K562 (cell line): Measurements from ENCODE around the gene ANXA2. TPM values are rescaled to one million over a fixed set of nuclear protein-coding genes. Genes with fewer than 3 reads are reported as not detected.

Source experiments
- ATAC-seq: fragments of 200-7000 bp; cut with Tn5 transposase; 3 replicates; pipeline ENCODE4 v1.9.1; 2020; ENCODE audit warnings: moderate library complexity
- BruUV-seq: library from RNA; stranded (reverse); fragments of 400-500 nt; replicated peaks from 2 replicates; lab custom pipeline; 2021; lab: Mats Ljungman, UMichigan
- CTCF ChIA-PET: fragments of 300-600 bp; formaldehyde crosslinking; extraction: SDS; loops from one replicate; lab custom pipeline; 2021; ENCODE audit warnings: low intra/inter-chr PET ratio; lab: Yijun Ruan, JAX
- POLR2A ChIA-PET: fragments of 300-600, 350-650 bp; sonication (Branson Sonifier 250); formaldehyde crosslinking; extraction: SDS; loops from one replicate; lab custom pipeline; 2021; ENCODE audit warnings: antibody characterized with exemption, inconsistent platforms; lab: Yijun Ruan, JAX
- DNase-seq, 4 experiments: peaks; one replicate each; pipeline versions ENCODE4 v3.0.0 to v3.0.0-alpha.2; 2011 to 2018; ENCODE audit warnings: low spot score in 3 of 4, mixed read lengths in 3 of 4; ENCODE audit errors: extremely low read depth in 1 of 4
- FAIRE-seq: peaks from 2 replicates; lab custom pipeline; 2011; peaks lifted over from hg19 to GRCh38; lab: Jason Lieb, UNC
- H2AFZ ChIP-seq: 2 replicates; pipeline ENCODE4 v1.6.0; 2011; ENCODE audit warnings: low read depth, low read length, control low read depth, inconsistent platforms
- H3K27ac ChIP-seq: fragments of 200-600 bp; 3 replicates; pipeline ENCODE4 v1.8.0; 2011; ENCODE audit warnings: low read depth, mild to moderate bottlenecking, control low read depth, inconsistent platforms, low read length, moderate library complexity, mixed read lengths; ENCODE audit errors: extremely low read depth
- H3K27me3 ChIP-seq, 2 experiments: fragments of 300-600 bp in 1 of 2; 2 replicates in 1 of 2; 3 replicates in 1 of 2; pipeline versions ENCODE4 v1.6.0 to v1.8.0; 2011; ENCODE audit warnings: inconsistent platforms in 2 of 2, low read length in 2 of 2, mild to moderate bottlenecking in 1 of 2, mixed read lengths in 1 of 2, moderate library complexity in 1 of 2; ENCODE audit not compliant: control insufficient read depth in 2 of 2, insufficient read depth in 2 of 2
- H3K36me3 ChIP-seq: fragments of 300-600 bp; 3 replicates; pipeline ENCODE4 v1.8.0; 2011; ENCODE audit warnings: mild to moderate bottlenecking, low read length, inconsistent platforms; ENCODE audit not compliant: control insufficient read depth, insufficient read depth
- H3K4me1 ChIP-seq, 2 experiments: fragments of 200-600 bp in 1 of 2; replicated peaks in 1 of 2; 2 replicates in 1 of 2; 3 replicates in 1 of 2; pipeline versions ENCODE4 v1.5.1 to v1.8.0; 2011; ENCODE audit warnings: inconsistent platforms in 2 of 2, low read length in 2 of 2, mild to moderate bottlenecking in 1 of 2, mixed read lengths in 1 of 2, moderate library complexity in 1 of 2; ENCODE audit not compliant: control insufficient read depth in 2 of 2, insufficient read depth in 2 of 2
- H3K4me2 ChIP-seq: 2 replicates; pipeline ENCODE4 v1.6.1; 2011; ENCODE audit warnings: low read length, control low read depth, inconsistent platforms, mixed read lengths; ENCODE audit not compliant: insufficient read depth
- H3K4me3 ChIP-seq: fragments of 200-600 bp; sonication (generic), shearing (Covaris generic); 2 replicates; pipeline ENCODE4 v1.5.1; 2016; ENCODE audit warnings: control low read depth, inconsistent platforms
- H3K79me2 ChIP-seq: fragments of 200-600 bp; 3 replicates; pipeline ENCODE4 v1.8.0; 2011; ENCODE audit warnings: low read length, inconsistent platforms; ENCODE audit not compliant: control insufficient read depth, insufficient read depth
- H3K9ac ChIP-seq, 2 experiments: 2 replicates each; pipeline versions ENCODE4 v1.6.0 to v1.6.1; 2011; ENCODE audit warnings: low read depth in 2 of 2, low read length in 2 of 2, control low read depth in 1 of 2, inconsistent platforms in 1 of 2, mild to moderate bottlenecking in 1 of 2, mixed read lengths in 1 of 2; ENCODE audit not compliant: insufficient read depth in 1 of 2
- H3K9me1 ChIP-seq: one replicate; pipeline ENCODE4 v1.6.0; 2011; ENCODE audit warnings: inconsistent platforms, mild to moderate bottlenecking, low read length, moderate library complexity; ENCODE audit not compliant: control insufficient read depth, insufficient read depth
- H3K9me3 ChIP-seq: replicated peaks from 2 replicates; pipeline ENCODE4 v1.5.1; 2011; ENCODE audit warnings: low read depth, low read length, inconsistent platforms; ENCODE audit not compliant: control insufficient read depth, insufficient read depth
- H4K20me1 ChIP-seq: replicated peaks from 2 replicates; pipeline ENCODE4 v1.6.1; 2011; ENCODE audit warnings: low read length, inconsistent platforms, mixed read lengths; ENCODE audit not compliant: control insufficient read depth, insufficient read depth
- BRCA1 ChIP-seq, 2 experiments: fragments of 450-650 bp in 1 of 2; sonication (generic) in 1 of 2; formaldehyde crosslinking in 1 of 2; IDR thresholded peaks; 2 replicates each; pipeline versions ENCODE4 v1.5.0 to v1.6.1; 2017 to 2020; ENCODE audit warnings: mild to moderate bottlenecking in 1 of 2, missing genetic modification reagents in 1 of 2
- HNRNPLL ChIP-seq: fragments of 200-400 bp; formaldehyde crosslinking; IDR thresholded peaks from 2 replicates; pipeline ENCODE4 v1.6.1; 2017; ENCODE audit warnings: low read length, low read depth, mild to moderate bottlenecking; ENCODE audit not compliant: poor library complexity, severe bottlenecking
- RBM14 ChIP-seq: fragments of 200-400 bp; formaldehyde crosslinking; IDR thresholded peaks from 2 replicates; pipeline ENCODE4 v1.6.1; 2018; ENCODE audit warnings: low read depth, mild to moderate bottlenecking, low read length, moderate library complexity, borderline replicate concordance; ENCODE audit not compliant: insufficient read depth
- YBX1 ChIP-seq: fragments of 450-650 bp; IDR thresholded peaks from 2 replicates; pipeline ENCODE4 v1.7.1; 2016; ENCODE audit warnings: mild to moderate bottlenecking
- ZNF431 ChIP-seq: sonication (generic); formaldehyde crosslinking; IDR thresholded peaks from 2 replicates; pipeline ENCODE4 v1.8.0; 2022; ENCODE audit warnings: mild to moderate bottlenecking, missing genetic modification reagents
- WGBS: fragments of 100-300 bp; shearing (Covaris generic); methylation state at CpG from one replicate; pipeline ENCODE4 v1.1.6; 2016; ENCODE audit warnings: low coverage, mixed read lengths; ENCODE audit not compliant: insufficient coverage; ENCODE audit errors: missing lambda C conversion rate; 5-methylcytosine and 5-hydroxymethylcytosine counted together
- in situ Hi-C: fragments of 300-500 bp; cut with MboI; formaldehyde crosslinking; loops from 4 replicates; pipeline ENCODE4 v1.15.0; 2018; ENCODE audit warnings: inconsistent platforms, mixed read lengths
- intact Hi-C: fragments of 100-400 bp; cut with micrococcal nuclease; formaldehyde crosslinking; loops from 2 replicates; pipeline ENCODE4 v1.14.2; 2022
- polyA plus RNA-seq, 8 experiments: library from polyadenylated mRNA; depleted of rRNA in 4 of 8; stranded (reverse) in 5 of 8; unstranded in 3 of 8; fragments of >200 nt; fragmentation: Nextera tagmentation in 2 of 8; fragmentation: Illumina TruSeq in 1 of 8; extraction: Ambion mirVana in 2 of 8; extraction: Trizol in 1 of 8; gene quantifications; 2 replicates each; pipeline versions ENCODE4 v1.2.1 to v1.2.3, GENCODE V29; 2011 to 2014; ENCODE audit warnings: inconsistent platforms in 1 of 8, missing spikeins in 1 of 8
- total RNA-seq, 7 experiments: library from RNA; depleted of rRNA in 6 of 7; stranded (reverse); fragments of >200 nt in 6 of 7; fragmentation: Illumina TruSeq in 2 of 7; extraction: Trizol in 2 of 7; gene quantifications; 2 replicates each; pipeline versions ENCODE4 v1.2.1 to v1.2.3, GENCODE V29; 2011 to 2021; ENCODE audit warnings: low replicate concordance in 1 of 7

ANXA2 gene
- total and polyA plus RNA-seq, 9 of the 15 experiments (the other 6 are each of a cell fraction or from before 2014, with no cell fraction given), result 301 to 1,102 (median 452) TPM

- TF ChIP-seq YBX1, result no peak
- TF ChIP-seq ZNF431, result no peak
- TF ChIP-seq, all 486 proteins: peak for 0
These were observed 23.6 kb downstream of the ANXA2 start (continued) for GRCh38 chr15:60374209-60374608.

DNA sequence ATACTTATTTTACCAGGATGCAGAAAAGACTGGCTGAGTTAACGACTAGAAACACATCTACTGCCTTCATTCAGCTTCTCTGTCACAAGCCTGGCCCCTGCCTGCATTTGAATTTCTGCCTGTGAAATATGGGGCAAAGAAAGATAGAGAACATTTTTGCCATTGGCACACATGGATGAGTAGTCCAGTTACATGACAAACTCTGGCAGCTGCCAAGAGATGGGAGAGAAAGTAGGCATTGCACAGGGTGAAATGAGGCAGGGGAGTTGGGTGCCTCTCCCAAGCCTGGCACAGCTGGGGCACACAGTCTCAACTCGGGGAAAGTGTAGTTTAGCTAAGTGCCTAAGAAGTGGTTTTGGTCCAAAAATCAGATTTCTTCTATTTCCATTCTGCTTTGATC lies 24.0 kb downstream of the ANXA2 start:
- intact Hi-C loops (no loop called here), in situ Hi-C loops (no loop called here)
- Histone ChIP-seq H3K27me3 (no peaks in the 10 kb centered on the region), H2AFZ (no peak overlapping the region), H4K20me1 (0 out of 2 replicates have a peak, but pooled peaks cover 9% of the 10 kb centered on the region), H3K9me3 (no peaks in the 10 kb centered on the region), H3K9ac (no peak overlapping the region), H3K4me3 (no peak overlapping the region), H3K79me2 (peaks cover 2% of the 10 kb centered on the region), H3K4me1 (no peaks in the 10 kb centered on the region; a peak in 1 of 5 replicates), H3K27ac (no peak overlapping the region), H3K36me3 (peaks cover 85% of the 10 kb centered on the region), H3K9me1 (no peaks in the 10 kb centered on the region), H3K4me2 (no peak overlapping the region)
- CTCF ChIA-PET, result no interaction called here
- ATAC-seq (no peak), DNase-seq (no peak), FAIRE-seq (no peak)
- WGBS, result 86% methylated on average over 2 of the region's 2 CpGs
- POLR2A ChIA-PET, result interaction anchor here (0.6 to 1.4 kb wide), 4 partner anchors 10 to 24 kb away, joined by 3 to 4 read pairs (median 3); partner anchors contain the start of gene ANXA2
- no TSS peak for BruUV-seq
- TF ChIP-seq RBM14, result no peak
- TF ChIP-seq HNRNPLL, result no peak
- TF ChIP-seq BRCA1 (IDR thresholded peaks at IDR 0.05), result no peak
- no peak for TF ChIP-seq BRCA1 (CRISPR knock-in tag; IDR thresholded peaks at IDR 0.05)
